Gastroesophageal sphincter (tissue), 3 donors: ENCODE measurements around the gene FUT8.

Experiments used
- EP300 ChIP-seq: sonication (generic); formaldehyde crosslinking; IDR thresholded peaks from one replicate; pipeline ENCODE4 v1.6.1; 2017; ENCODE audit warnings: antibody characterized with exemption, mild to moderate bottlenecking
- POLR2A ChIP-seq, 2 donors: fragments of 450-650 bp; IDR thresholded peaks; one replicate each; pipeline ENCODE4 v1.6.1; 2017; ENCODE audit warnings: antibody characterized with exemption in 2 of 2, mild to moderate bottlenecking in 2 of 2, moderate library complexity in 1 of 2
- POLR2AphosphoS5 ChIP-seq: sonication (generic); formaldehyde crosslinking; IDR thresholded peaks from one replicate; pipeline ENCODE4 v1.6.1; 2017; ENCODE audit warnings: antibody characterized with exemption
- TF ChIP-seq, protein P1 (sequence below), 4 experiments: fragments of 200-600 bp in 2 of 4; fragments of 450-650 bp in 2 of 4; sonication (generic) in 1 of 4; IDR thresholded peaks; one replicate each; pipeline ENCODE4 v1.5.1; 2017 to 2019; ENCODE audit warnings: antibody characterized with exemption in 4 of 4, mild to moderate bottlenecking in 2 of 4, moderate library complexity in 2 of 4

DNA sequence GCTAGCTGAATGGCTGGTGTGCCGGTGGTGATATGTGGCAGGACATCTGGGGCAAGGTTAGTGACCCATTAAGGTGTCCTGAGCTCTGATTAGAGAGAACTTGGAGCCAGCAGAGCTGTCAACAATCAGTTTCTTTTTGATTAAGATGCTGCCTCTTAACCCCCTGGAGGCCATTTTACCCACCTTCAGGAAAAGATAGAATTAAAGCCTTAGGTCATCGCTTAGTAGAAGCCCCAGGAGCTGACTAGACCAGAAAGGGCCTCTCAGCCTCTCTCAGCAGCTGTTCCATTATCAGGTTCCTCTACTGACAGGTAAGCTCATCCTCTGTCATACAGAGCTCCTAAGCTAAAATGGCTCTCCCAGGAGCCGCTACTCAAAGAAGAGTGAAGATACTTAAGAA lies 339.0 kb downstream of the FUT8 start:
- TF ChIP-seq, protein P1, sequence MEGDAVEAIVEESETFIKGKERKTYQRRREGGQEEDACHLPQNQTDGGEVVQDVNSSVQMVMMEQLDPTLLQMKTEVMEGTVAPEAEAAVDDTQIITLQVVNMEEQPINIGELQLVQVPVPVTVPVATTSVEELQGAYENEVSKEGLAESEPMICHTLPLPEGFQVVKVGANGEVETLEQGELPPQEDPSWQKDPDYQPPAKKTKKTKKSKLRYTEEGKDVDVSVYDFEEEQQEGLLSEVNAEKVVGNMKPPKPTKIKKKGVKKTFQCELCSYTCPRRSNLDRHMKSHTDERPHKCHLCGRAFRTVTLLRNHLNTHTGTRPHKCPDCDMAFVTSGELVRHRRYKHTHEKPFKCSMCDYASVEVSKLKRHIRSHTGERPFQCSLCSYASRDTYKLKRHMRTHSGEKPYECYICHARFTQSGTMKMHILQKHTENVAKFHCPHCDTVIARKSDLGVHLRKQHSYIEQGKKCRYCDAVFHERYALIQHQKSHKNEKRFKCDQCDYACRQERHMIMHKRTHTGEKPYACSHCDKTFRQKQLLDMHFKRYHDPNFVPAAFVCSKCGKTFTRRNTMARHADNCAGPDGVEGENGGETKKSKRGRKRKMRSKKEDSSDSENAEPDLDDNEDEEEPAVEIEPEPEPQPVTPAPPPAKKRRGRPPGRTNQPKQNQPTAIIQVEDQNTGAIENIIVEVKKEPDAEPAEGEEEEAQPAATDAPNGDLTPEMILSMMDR (IDR thresholded peaks at IDR 0.05) = no peak
- TF ChIP-seq POLR2A (IDR thresholded peaks at IDR 0.05) = no peak
- TF ChIP-seq EP300 = no peak
- no peak for TF ChIP-seq POLR2AphosphoS5
